ENCODE data around the gene IL17C. TPM values are rescaled to one million over a fixed set of nuclear protein-coding genes. Genes with fewer than 3 reads are reported as not detected.

The IL17C gene
- total and polyA plus RNA-seq, 2 of the 8 experiments (the other 6 are each of a cell fraction or from before 2014, with no cell fraction given) = 1.1 to 1.9 TPM

DNA sequence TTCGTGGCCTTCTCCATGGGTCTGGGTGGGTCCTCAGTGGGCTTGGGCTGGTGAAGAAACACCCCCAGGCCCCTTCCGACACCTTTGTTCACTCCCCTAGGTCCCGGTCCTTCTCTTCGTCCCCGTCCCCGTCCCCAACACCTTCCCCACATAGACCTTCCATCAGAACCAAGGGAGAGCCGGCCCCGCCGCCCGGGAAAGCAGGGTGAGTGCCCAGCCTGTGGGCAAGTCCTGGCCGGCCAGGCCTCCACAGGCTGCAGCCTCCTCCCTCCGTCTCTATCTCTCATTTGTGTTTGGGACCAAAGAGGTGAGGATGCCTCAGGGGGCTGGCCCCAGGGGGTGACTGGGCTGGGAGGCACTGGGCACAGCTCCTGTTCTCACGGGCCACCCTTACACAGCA lies 14.5 kb upstream of the IL17C start:
- H3K79me1 ChIP-seq (ENCODE audit: low read depth, low read length) = peaks cover 7% of the 10 kb centered on the region; the same call in 1 of the 2 replicates
- no peak for FAIRE-seq
- no peak overlapping the region for H3K14ac ChIP-seq (ENCODE audit: insufficient read length)
- H2BK120ac ChIP-seq (replicated peaks; ENCODE audit: low read depth, low read length) = no peak overlapping the region
- TF ChIP-seq CTCF (IDR thresholded peaks at IDR 0.05; ENCODE audit: control extremely low read depth in 1 of 3, insufficient read depth in 1 of 3, low read depth in 1 of 3, low read length in 3 of 3) (no peak), SP1 (IDR thresholded peaks at IDR 0.05; ENCODE audit: low read depth, low read length) (no peak), RXRA (IDR thresholded peaks at IDR 0.05; ENCODE audit: insufficient read depth, low read depth, low read length) (no peak), SIRT6 (IDR thresholded peaks at IDR 0.05; ENCODE audit: low read length) (no peak), SRF (IDR thresholded peaks at IDR 0.05; ENCODE audit: low read depth, low read length) (no peak), NANOG (IDR thresholded peaks at IDR 0.05; ENCODE audit: insufficient read depth, low read depth, low read length, poor library complexity, severe bottlenecking) (no peak), JUND (IDR thresholded peaks at IDR 0.05; ENCODE audit: low read length) (no peak), KDM5A (IDR thresholded peaks at IDR 0.05; ENCODE audit: low read length) (no peak)
- TF ChIP-seq, protein P1, sequence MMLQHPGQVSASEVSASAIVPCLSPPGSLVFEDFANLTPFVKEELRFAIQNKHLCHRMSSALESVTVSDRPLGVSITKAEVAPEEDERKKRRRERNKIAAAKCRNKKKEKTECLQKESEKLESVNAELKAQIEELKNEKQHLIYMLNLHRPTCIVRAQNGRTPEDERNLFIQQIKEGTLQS (IDR thresholded peaks at IDR 0.05; ENCODE audit: insufficient read depth, low read depth, low read length) = no peak
- TF ChIP-seq, protein P2, sequence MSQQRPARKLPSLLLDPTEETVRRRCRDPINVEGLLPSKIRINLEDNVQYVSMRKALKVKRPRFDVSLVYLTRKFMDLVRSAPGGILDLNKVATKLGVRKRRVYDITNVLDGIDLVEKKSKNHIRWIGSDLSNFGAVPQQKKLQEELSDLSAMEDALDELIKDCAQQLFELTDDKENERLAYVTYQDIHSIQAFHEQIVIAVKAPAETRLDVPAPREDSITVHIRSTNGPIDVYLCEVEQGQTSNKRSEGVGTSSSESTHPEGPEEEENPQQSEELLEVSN (IDR thresholded peaks at IDR 0.05) = no peak
- ChIA-PET CTCF (ENCODE audit: partially characterized antibody) (interaction anchor here (0.8 to 11.2 kb wide), 2 partner anchors 9 to 12 kb away, joined by 5 to 89 read pairs; no protein-coding TSS in a partner anchor), POLR2A (ENCODE audit: partially characterized antibody) (interaction anchor here (1.7 kb wide), 1 partner anchor 9 kb away, joined by 6 read pairs; no protein-coding TSS in a partner anchor)
- no peak overlapping the region for H3K4ac ChIP-seq (replicated peaks; ENCODE audit: insufficient read length, low read depth, low read length)
- H3K9ac ChIP-seq (replicated peaks in 1 of 4; ENCODE audit: extremely low read depth in 1 of 4, low read depth in 3 of 4, low read length in 3 of 4) = no peak overlapping the region
- no peak overlapping the region for H4K5ac ChIP-seq (ENCODE audit: insufficient read length, low read depth, low read length)
- H2BK20ac ChIP-seq (ENCODE audit: low read length) = no peak overlapping the region
- no peak overlapping the region for H3K23ac ChIP-seq (ENCODE audit: insufficient read length)
- H2BK5ac ChIP-seq (ENCODE audit: low read depth, low read length) = no peak overlapping the region
- H4K91ac ChIP-seq (replicated peaks; ENCODE audit: insufficient read length, low read length) = no peak overlapping the region
- H3K56ac ChIP-seq (replicated peaks; ENCODE audit: insufficient read length, low read depth, low read length) = no peak overlapping the region
- no peaks in the 10 kb centered on the region for H3K23me2 ChIP-seq (ENCODE audit: low read depth, low read length)
- H3K18ac ChIP-seq (ENCODE audit: extremely low read depth, low read length) = no peak overlapping the region
- no peak overlapping the region for H4K8ac ChIP-seq (ENCODE audit: extremely low read depth, insufficient read depth, low read length)
- no peak overlapping the region for H2BK15ac ChIP-seq (ENCODE audit: low read length)
- no peak overlapping the region for H3K4me2 ChIP-seq (ENCODE audit: insufficient read depth in 1 of 2, low read depth in 2 of 2, low read length in 2 of 2)
- H3K27ac ChIP-seq (ENCODE audit: low read depth, low read length) = no peak overlapping the region
- no peak overlapping the region for H2AK5ac ChIP-seq (ENCODE audit: low read depth, low read length)
- H2BK12ac ChIP-seq (ENCODE audit: low read depth, low read length) = no peak overlapping the region
- H3K4me3 ChIP-seq (ENCODE audit: extremely low read depth in 1 of 4, insufficient read depth in 2 of 4, low read depth in 3 of 4, low read length in 4 of 4) = no peak overlapping the region
- H3K36me3 ChIP-seq (ENCODE audit: control insufficient read depth in 2 of 4, insufficient read depth in 4 of 4, low read length in 3 of 4) = peaks cover 16 to 35% (median 25%) of the 10 kb centered on the region in 4 experiments
- H3K9me3 ChIP-seq (ENCODE audit: insufficient read depth in 2 of 2, low read depth in 1 of 2, low read length in 1 of 2) = no peaks in the 10 kb centered on the region
- DNase-seq (ENCODE audit: low read depth in 1 of 2, low spot score in 2 of 2) = no peak
- 92% methylated on average over 12 of the region's 13 CpGs; no CpG with 5 or more reads in 1 of the 2 experiments for WGBS, 2 experiments (ENCODE audit: extremely low coverage in 1 of 2, insufficient coverage in 1 of 2, insufficient read length in 1 of 2, insufficient replicate concordance in 2 of 2, low coverage in 1 of 2, low lambda C conversion rate in 2 of 2, missing lambda C conversion rate in 1 of 2)
- H3K4me1 ChIP-seq (replicated peaks in 1 of 4; ENCODE audit: control insufficient read depth in 3 of 4, insufficient read depth in 4 of 4, low read length in 3 of 4) = peaks cover 0 to 7% (median 3%) of the 10 kb centered on the region in 4 experiments; a peak in 5 of 7 replicates
- no peak overlapping the region for H2AFZ ChIP-seq (ENCODE audit: low read length)
- H3K79me2 ChIP-seq (ENCODE audit: control insufficient read depth in 1 of 2, insufficient read depth in 2 of 2, low read length in 2 of 2) = peaks cover 0 to 2% of the 10 kb centered on the region in 2 experiments; a peak in 1 of 4 replicates
- H3K27me3 ChIP-seq (replicated peaks in 1 of 4; ENCODE audit: control insufficient read depth in 3 of 4, extremely low read depth in 1 of 4, insufficient read depth in 3 of 4, low read length in 3 of 4) = no peaks in the 10 kb centered on the region
- H4K20me1 ChIP-seq (replicated peaks in 1 of 2; ENCODE audit: control insufficient read depth in 1 of 2, insufficient read depth in 2 of 2, low read length in 2 of 2) = peaks cover 7 to 13% of the 10 kb centered on the region in 2 experiments

All from H1 (cell line).